K562 (cell line): ENCODE measurements around the gene AVPI1.

Source experiments
- CTCF ChIP-seq, 3 experiments: IDR thresholded peaks in 2 of 3; conservative IDR thresholded peaks in 1 of 3; 2 replicates each; pipeline ENCODE4 v1.5.1; 2011 to 2012; ENCODE audit warnings: low read length in 3 of 3, mild to moderate bottlenecking in 3 of 3, control low read depth in 2 of 3, improper control_type of control experiment in 1 of 3, inconsistent platforms in 1 of 3, low read depth in 1 of 3, mixed read lengths in 1 of 3, moderate library complexity in 1 of 3; ENCODE audit not compliant: insufficient read depth in 2 of 3
- HMGXB4 ChIP-seq: sonication (generic); formaldehyde crosslinking; IDR thresholded peaks from 2 replicates; pipeline ENCODE4 v1.8.1; 2023; ENCODE audit warnings: mild to moderate bottlenecking, missing genetic modification reagents
- NCOA6 ChIP-seq: fragments of 450-650 bp; IDR thresholded peaks from 2 replicates; pipeline ENCODE4 v1.6.1; 2017; ENCODE audit warnings: mild to moderate bottlenecking
- NFE2L1 ChIP-seq: fragments of 450-650 bp; IDR thresholded peaks from 2 replicates; pipeline ENCODE4 v1.6.1; 2016; ENCODE audit warnings: missing genetic modification characterization, low read depth, mild to moderate bottlenecking, missing compliant biosample characterization, moderate library complexity, borderline replicate concordance
- NR4A1 ChIP-seq, 2 experiments: fragments of 250-450 bp in 1 of 2; fragments of 450-650 bp in 1 of 2; sonication (Bioruptor Pico) in 1 of 2; IDR thresholded peaks; 2 replicates each; pipeline versions ENCODE4 v1.4.0 to v1.6.1; 2016 to 2020; ENCODE audit warnings: mild to moderate bottlenecking in 2 of 2, missing compliant biosample characterization in 1 of 2, missing genetic modification characterization in 1 of 2, moderate library complexity in 1 of 2
- SREBF1 ChIP-seq: fragments of 150-350 bp; IDR thresholded peaks from 2 replicates; pipeline ENCODE4 v1.6.1; 2014; ENCODE audit warnings: antibody characterized with exemption, low read depth, low read length, borderline replicate concordance
- ZNF282 ChIP-seq: sonication (generic); formaldehyde crosslinking; IDR thresholded peaks from 2 replicates; pipeline ENCODE4 v1.8.1; 2023; ENCODE audit warnings: missing genetic modification reagents
- ZNF778 ChIP-seq: fragments of 450-650 bp; formaldehyde crosslinking; IDR thresholded peaks from 2 replicates; pipeline ENCODE4 v1.4.0; 2020; ENCODE audit warnings: mild to moderate bottlenecking, moderate library complexity

GRCh38 chr10:97719602-97720001 is 32.6 kb upstream of the AVPI1 start:
- no peak for TF ChIP-seq ZNF778 (CRISPR knock-in tag)
- TF ChIP-seq ZNF282 (CRISPR knock-in tag): no peak
- TF ChIP-seq HMGXB4 (CRISPR knock-in tag): no peak
- TF ChIP-seq SREBF1: no peak
- no peak for TF ChIP-seq CTCF (IDR thresholded peaks at IDR 0.05 in 2 of 3, conservative IDR thresholded peaks at IDR 0.05 in 1 of 3; ENCODE audit: insufficient read depth in 2 of 3, low read depth in 1 of 3, low read length in 3 of 3)
- no peak for TF ChIP-seq NR4A1 (CRISPR knock-in tag; IDR thresholded peaks at IDR 0.05)
- TF ChIP-seq NR4A1 (tag; IDR thresholded peaks at IDR 0.05): no peak
- no peak for TF ChIP-seq NFE2L1 (tag)
- TF ChIP-seq NCOA6: no peak
